ENCODE measurements around the gene FOXN3. TPM values are rescaled to one million over a fixed set of nuclear protein-coding genes. Genes with fewer than 3 reads are reported as not detected.

The FOXN3 gene
- total RNA-seq, 2 donors from 2014 or later = 53.9 to 141 TPM

- intact Hi-C loops (cut with DNase I) = no loop called here
- no peak for DNase-seq (ENCODE audit: low spot score)
- no peak for TF ChIP-seq CTCF (IDR thresholded peaks at IDR 0.05)
- TF ChIP-seq POLR2A (IDR thresholded peaks at IDR 0.05) = no peak
- TF ChIP-seq POLR2AphosphoS5 (IDR thresholded peaks at IDR 0.05) = no peak
- 81% methylated on average over 3 of the region's 3 CpGs for WGBS
- Histone ChIP-seq H3K27me3 (replicated peaks; ENCODE audit: insufficient read depth) (no peaks in the 10 kb centered on the region), H3K27ac (no peak overlapping the region), H3K4me3 (no peak overlapping the region), H3K36me3 (no peaks in the 10 kb centered on the region), H3K4me1 (replicated peaks) (no peaks in the 10 kb centered on the region), H3K9me3 (no peaks in the 10 kb centered on the region)
Observed at GRCh38 chr14:89144066-89144465, 273.0 kb downstream of the FOXN3 start.

- no peak for DNase-seq (ENCODE audit: low spot score)
- intact Hi-C loops (cut with DNase I) = no loop called here
- no peaks in the 10 kb centered on the region for H3K36me3 ChIP-seq
- no peaks in the 10 kb centered on the region for H3K27me3 ChIP-seq (replicated peaks; ENCODE audit: insufficient read depth)
- H3K4me3 ChIP-seq = no peak overlapping the region
- WGBS = 90% methylated on average over 3 of the region's 3 CpGs
- H3K9me3 ChIP-seq = no peaks in the 10 kb centered on the region
- TF ChIP-seq POLR2AphosphoS5 (IDR thresholded peaks at IDR 0.05) = no peak
- TF ChIP-seq POLR2A (IDR thresholded peaks at IDR 0.05) = no peak
- TF ChIP-seq CTCF (IDR thresholded peaks at IDR 0.05) = no peak
- no peak overlapping the region for H3K27ac ChIP-seq
- no peaks in the 10 kb centered on the region for H3K4me1 ChIP-seq (replicated peaks)
Observed at GRCh38 chr14:89143595-89143994, 273.4 kb downstream of the FOXN3 start.

GRCh38 chr14:89142366-89142765, 274.7 kb downstream of the FOXN3 start:
- DNase-seq (ENCODE audit: low spot score) = no peak
- TF ChIP-seq POLR2A (IDR thresholded peaks at IDR 0.05) = no peak
- TF ChIP-seq POLR2AphosphoS5 (IDR thresholded peaks at IDR 0.05) = no peak
- Histone ChIP-seq H3K27me3 (replicated peaks; ENCODE audit: insufficient read depth) (no peaks in the 10 kb centered on the region), H3K9me3 (no peaks in the 10 kb centered on the region), H3K36me3 (no peaks in the 10 kb centered on the region), H3K4me1 (replicated peaks) (no peaks in the 10 kb centered on the region), H3K4me3 (no peak overlapping the region), H3K27ac (no peak overlapping the region)
- intact Hi-C loops (cut with DNase I) = no loop called here
- WGBS = 89% methylated on average over 5 of the region's 5 CpGs

GRCh38 chr14:89141862-89142261, 275.2 kb downstream of the FOXN3 start:
- TF ChIP-seq POLR2AphosphoS5 (IDR thresholded peaks at IDR 0.05) = no peak
- no peak for TF ChIP-seq CTCF (IDR thresholded peaks at IDR 0.05)
- DNase-seq (ENCODE audit: low spot score) = no peak
- 46% methylated on average over 3 of the region's 3 CpGs for WGBS
- Histone ChIP-seq H3K4me1 (replicated peaks) (no peaks in the 10 kb centered on the region), H3K27me3 (replicated peaks; ENCODE audit: insufficient read depth) (no peaks in the 10 kb centered on the region), H3K36me3 (no peaks in the 10 kb centered on the region), H3K4me3 (no peak overlapping the region), H3K27ac (no peak overlapping the region), H3K9me3 (no peaks in the 10 kb centered on the region)
- intact Hi-C loops (cut with DNase I) = no loop called here

GRCh38 chr14:89140326-89140725, 276.7 kb downstream of the FOXN3 start:
- H3K36me3 ChIP-seq = no peaks in the 10 kb centered on the region
- H3K4me1 ChIP-seq (replicated peaks) = no peaks in the 10 kb centered on the region
- intact Hi-C loops (cut with DNase I) = no loop called here
- TF ChIP-seq POLR2AphosphoS5 (IDR thresholded peaks at IDR 0.05) = no peak
- no peak for TF ChIP-seq POLR2A (IDR thresholded peaks at IDR 0.05)
- no peak for TF ChIP-seq CTCF (IDR thresholded peaks at IDR 0.05)
- 34% methylated on average over 5 of the region's 5 CpGs for WGBS
- H3K9me3 ChIP-seq = no peaks in the 10 kb centered on the region
- no peaks in the 10 kb centered on the region for H3K27me3 ChIP-seq (replicated peaks; ENCODE audit: insufficient read depth)
- DNase-seq (ENCODE audit: low spot score) = no peak
- no peak overlapping the region for H3K4me3 ChIP-seq
- H3K27ac ChIP-seq = no peak overlapping the region
